ENCODE data around the gene NAV2. TPM values are rescaled to one million over a fixed set of nuclear protein-coding genes. Genes with fewer than 3 reads are reported as not detected.

Gene NAV2
- polyA plus RNA-seq, 1 donor (not counting 4 experiments of a cell fraction or from before 2014, with no cell fraction given), result 4.0 TPM

DNA sequence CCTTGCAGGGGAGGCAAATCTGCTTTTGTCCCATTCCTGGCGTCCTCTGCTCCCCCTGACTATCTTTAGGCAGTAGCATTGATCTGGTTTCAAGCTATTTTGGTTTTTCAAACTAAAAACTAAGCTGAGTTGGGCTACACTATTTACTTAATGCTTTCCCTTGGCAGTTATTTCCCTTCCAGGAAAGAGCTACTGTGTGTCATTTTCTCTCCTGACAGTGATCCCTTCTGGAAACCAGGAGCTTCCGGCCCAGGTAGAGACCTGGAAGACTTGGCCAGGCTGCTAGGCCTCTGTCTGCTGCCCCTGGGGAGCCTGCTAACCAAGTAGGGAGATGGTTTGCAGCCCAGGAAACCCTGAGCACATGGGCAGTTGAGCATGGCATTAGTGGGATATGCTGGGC lies 35.0 kb downstream of the NAV2 start:
- DNase-seq (ENCODE audit: low read depth, low spot score), result no peak
- Histone ChIP-seq H3K4me3 (ENCODE audit: control insufficient read depth in 2 of 3, extremely low read depth in 1 of 3, insufficient read depth in 2 of 3, low read depth in 1 of 3, low read length in 3 of 3) (no peak overlapping the region), H2AFZ (ENCODE audit: control insufficient read depth, low read length) (no peak overlapping the region), H3K4me2 (ENCODE audit: control insufficient read depth, extremely low read depth, insufficient read depth, low read depth, low read length) (no peak overlapping the region), H3K79me2 (ENCODE audit: control insufficient read depth, insufficient read depth, low read length) (no peaks in the 10 kb centered on the region), H3K27me3 (ENCODE audit: control insufficient read depth, extremely low read depth, insufficient read depth, low read length) (peaks cover 2% of the 10 kb centered on the region), H3K36me3 (ENCODE audit: control insufficient read depth in 2 of 2, extremely low read depth in 1 of 2, insufficient read depth in 2 of 2, low read length in 2 of 2) (no peaks in the 10 kb centered on the region), H3K9ac (ENCODE audit: control insufficient read depth, extremely low read depth, insufficient read depth, low read length) (no peak overlapping the region), H3K4me1 (ENCODE audit: control insufficient read depth, extremely low read depth, insufficient read depth, low read length) (no peaks in the 10 kb centered on the region), H4K20me1 (ENCODE audit: control insufficient read depth, extremely low read depth, insufficient read depth, low read length) (no peaks in the 10 kb centered on the region), H3K9me1 (ENCODE audit: control insufficient read depth, extremely low read depth, insufficient read depth, low read length) (no peaks in the 10 kb centered on the region), H3K9me3 (ENCODE audit: control insufficient read depth, low read depth, low read length) (no peaks in the 10 kb centered on the region), H3K27ac (ENCODE audit: control insufficient read depth, insufficient read depth, low read length) (no peak overlapping the region)
- FAIRE-seq, result no peak
- dilution Hi-C loops (cut with MboI; ENCODE audit: extremely low pct_ligation_motif_present, low sequenced_read_pairs), result no loop called here
- TF ChIP-seq, protein P1, sequence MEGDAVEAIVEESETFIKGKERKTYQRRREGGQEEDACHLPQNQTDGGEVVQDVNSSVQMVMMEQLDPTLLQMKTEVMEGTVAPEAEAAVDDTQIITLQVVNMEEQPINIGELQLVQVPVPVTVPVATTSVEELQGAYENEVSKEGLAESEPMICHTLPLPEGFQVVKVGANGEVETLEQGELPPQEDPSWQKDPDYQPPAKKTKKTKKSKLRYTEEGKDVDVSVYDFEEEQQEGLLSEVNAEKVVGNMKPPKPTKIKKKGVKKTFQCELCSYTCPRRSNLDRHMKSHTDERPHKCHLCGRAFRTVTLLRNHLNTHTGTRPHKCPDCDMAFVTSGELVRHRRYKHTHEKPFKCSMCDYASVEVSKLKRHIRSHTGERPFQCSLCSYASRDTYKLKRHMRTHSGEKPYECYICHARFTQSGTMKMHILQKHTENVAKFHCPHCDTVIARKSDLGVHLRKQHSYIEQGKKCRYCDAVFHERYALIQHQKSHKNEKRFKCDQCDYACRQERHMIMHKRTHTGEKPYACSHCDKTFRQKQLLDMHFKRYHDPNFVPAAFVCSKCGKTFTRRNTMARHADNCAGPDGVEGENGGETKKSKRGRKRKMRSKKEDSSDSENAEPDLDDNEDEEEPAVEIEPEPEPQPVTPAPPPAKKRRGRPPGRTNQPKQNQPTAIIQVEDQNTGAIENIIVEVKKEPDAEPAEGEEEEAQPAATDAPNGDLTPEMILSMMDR (optimal IDR thresholded peaks at IDR 0.05 in 1 of 3, IDR thresholded peaks at IDR 0.05 in 1 of 3, conservative IDR thresholded peaks at IDR 0.05 in 1 of 3; ENCODE audit: extremely low read depth in 1 of 3, insufficient read depth in 2 of 3, low read length in 3 of 3), result no peak
- TF ChIP-seq EZH2 (IDR thresholded peaks at IDR 0.05; ENCODE audit: low read length), result no peak

DNA sequence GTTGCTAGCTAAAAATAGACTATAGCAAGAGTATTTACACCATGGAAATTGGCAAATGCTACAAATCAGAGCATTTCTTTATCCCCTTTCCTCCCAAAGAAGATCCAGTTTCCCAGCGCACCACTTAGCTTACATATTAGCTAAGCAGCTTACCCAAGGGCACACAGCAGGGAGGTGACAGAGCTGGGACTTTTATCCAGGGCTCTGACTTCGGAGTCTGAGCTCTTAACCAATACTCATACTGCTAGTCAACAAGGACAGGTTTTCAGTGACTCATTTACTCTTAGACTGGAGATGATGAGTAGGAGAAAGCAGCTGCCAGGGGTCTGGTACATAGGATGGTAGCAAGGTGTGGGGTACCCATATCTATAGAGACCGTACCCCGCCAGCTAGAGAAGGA lies 38.4 kb downstream of the NAV2 start:
- no peaks in the 10 kb centered on the region for H3K79me2 ChIP-seq (ENCODE audit: control insufficient read depth, insufficient read depth, low read length)
- no peak overlapping the region for H3K4me2 ChIP-seq (ENCODE audit: control insufficient read depth, extremely low read depth, insufficient read depth, low read depth, low read length)
- H3K27ac ChIP-seq (ENCODE audit: control insufficient read depth, insufficient read depth, low read length), result no peak overlapping the region
- H3K4me3 ChIP-seq (ENCODE audit: control insufficient read depth in 2 of 3, extremely low read depth in 1 of 3, insufficient read depth in 2 of 3, low read depth in 1 of 3, low read length in 3 of 3), result no peak overlapping the region
- H3K9ac ChIP-seq (ENCODE audit: control insufficient read depth, extremely low read depth, insufficient read depth, low read length), result no peak overlapping the region
- FAIRE-seq (no peak), DNase-seq (ENCODE audit: low read depth, low spot score) (no peak)
- peaks cover 2% of the 10 kb centered on the region for H3K27me3 ChIP-seq (ENCODE audit: control insufficient read depth, extremely low read depth, insufficient read depth, low read length)
- dilution Hi-C loops (cut with MboI; ENCODE audit: extremely low pct_ligation_motif_present, low sequenced_read_pairs), result no loop called here
- TF ChIP-seq, protein P1 (optimal IDR thresholded peaks at IDR 0.05 in 1 of 3, IDR thresholded peaks at IDR 0.05 in 1 of 3, conservative IDR thresholded peaks at IDR 0.05 in 1 of 3; ENCODE audit: extremely low read depth in 1 of 3, insufficient read depth in 2 of 3, low read length in 3 of 3), result no peak
- no peak for TF ChIP-seq EZH2 (IDR thresholded peaks at IDR 0.05; ENCODE audit: low read length)
- H3K9me3 ChIP-seq (ENCODE audit: control insufficient read depth, low read depth, low read length), result no peaks in the 10 kb centered on the region
- no peaks in the 10 kb centered on the region for H4K20me1 ChIP-seq (ENCODE audit: control insufficient read depth, extremely low read depth, insufficient read depth, low read length)
- H2AFZ ChIP-seq (ENCODE audit: control insufficient read depth, low read length), result no peak overlapping the region
- no peaks in the 10 kb centered on the region for H3K4me1 ChIP-seq (ENCODE audit: control insufficient read depth, extremely low read depth, insufficient read depth, low read length)
- H3K9me1 ChIP-seq (ENCODE audit: control insufficient read depth, extremely low read depth, insufficient read depth, low read length), result no peaks in the 10 kb centered on the region
- no peaks in the 10 kb centered on the region for H3K36me3 ChIP-seq (ENCODE audit: control insufficient read depth in 2 of 2, extremely low read depth in 1 of 2, insufficient read depth in 2 of 2, low read length in 2 of 2)
